H1 (cell line): ENCODE data around the gene SARS2. TPM values are rescaled to one million over a fixed set of nuclear protein-coding genes. Genes with fewer than 3 reads are reported as not detected.

Experiments used
- CTCF ChIA-PET: fragments of 300-600 bp; sonication (Branson Sonifier 250); formaldehyde crosslinking; loops from one replicate; lab custom pipeline; 2021; ENCODE audit not compliant: partially characterized antibody; lab: Charles Lee
- POLR2A ChIA-PET: fragments of 300-600 bp; sonication (Branson Sonifier 250); formaldehyde crosslinking; loops from one replicate; lab custom pipeline; 2021; ENCODE audit warnings: inconsistent platforms; ENCODE audit not compliant: partially characterized antibody; lab: Charles Lee
- DNase-seq, 2 experiments: peaks; one replicate each; pipeline versions ENCODE4 v3.0.0 to v3.0.0-alpha.2; 2010 to 2022; ENCODE audit warnings: low spot score in 2 of 2, low read depth in 1 of 2, mixed read lengths in 1 of 2
- FAIRE-seq: peaks from 2 replicates; lab custom pipeline; 2011; peaks lifted over from hg19 to GRCh38; lab: Jason Lieb, UNC
- H2AFZ ChIP-seq: 2 replicates; pipeline ENCODE4 v1.8.1; 2012; ENCODE audit warnings: low read length, inconsistent platforms
- H2AK5ac ChIP-seq: 2 replicates; pipeline ENCODE4 v1.6.1; 2013; ENCODE audit warnings: low read depth, low read length
- H2BK120ac ChIP-seq: replicated peaks from 2 replicates; pipeline ENCODE3; 2013; ENCODE audit warnings: low read depth, low read length, inconsistent platforms
- H2BK12ac ChIP-seq: 2 replicates; pipeline ENCODE4 v1.6.1; 2013; ENCODE audit warnings: low read depth, low read length
- H2BK15ac ChIP-seq: 2 replicates; pipeline ENCODE4 v1.6.1; 2013; ENCODE audit warnings: low read length
- H2BK20ac ChIP-seq: 2 replicates; pipeline ENCODE4 v1.6.1; 2013; ENCODE audit warnings: low read length
- H2BK5ac ChIP-seq: 2 replicates; pipeline ENCODE4 v1.6.1; 2013; ENCODE audit warnings: low read depth, low read length
- H3K14ac ChIP-seq: 2 replicates; pipeline ENCODE4 v1.6.1; 2013; ENCODE audit warnings: inconsistent platforms; ENCODE audit not compliant: insufficient read length
- H3K18ac ChIP-seq: 2 replicates; pipeline ENCODE4 v1.6.1; 2013; ENCODE audit warnings: low read length; ENCODE audit errors: extremely low read depth
- H3K23ac ChIP-seq: 2 replicates; pipeline ENCODE4 v1.6.1; 2013; ENCODE audit warnings: inconsistent platforms; ENCODE audit not compliant: insufficient read length
- H3K23me2 ChIP-seq: 2 replicates; pipeline ENCODE4 v1.6.1; 2013; ENCODE audit warnings: low read depth, low read length
- H3K27ac ChIP-seq: 2 replicates; pipeline ENCODE4 v1.6.1; 2011; ENCODE audit warnings: low read depth, low read length, inconsistent platforms
- H3K27me3 ChIP-seq, 4 experiments: replicated peaks in 1 of 4; 1 replicate in 1 of 4; 2 replicates in 3 of 4; pipeline versions ENCODE4 v1.6.1 to v1.8.1; 2011 to 2013; ENCODE audit warnings: low read length in 3 of 4, mild to moderate bottlenecking in 3 of 4, inconsistent platforms in 2 of 4, mixed read lengths in 2 of 4, moderate library complexity in 1 of 4; ENCODE audit not compliant: control insufficient read depth in 3 of 4, insufficient read depth in 3 of 4; ENCODE audit errors: extremely low read depth in 1 of 4
- H3K36me3 ChIP-seq, 4 experiments: 2 replicates each; pipeline versions ENCODE4 v1.6.1 to v1.8.1; 2011 to 2013; ENCODE audit warnings: mild to moderate bottlenecking in 4 of 4, low read length in 3 of 4, moderate library complexity in 2 of 4, control low read depth in 1 of 4, inconsistent platforms in 1 of 4; ENCODE audit not compliant: insufficient read depth in 4 of 4, control insufficient read depth in 2 of 4
- H3K4ac ChIP-seq: replicated peaks from 2 replicates; pipeline ENCODE3; 2013; ENCODE audit warnings: low read length, low read depth, mixed read lengths, inconsistent platforms; ENCODE audit not compliant: insufficient read length
- H3K4me1 ChIP-seq, 4 experiments: replicated peaks in 1 of 4; 1 replicate in 1 of 4; 2 replicates in 3 of 4; pipeline versions ENCODE4 v1.6.1 to v1.8.1; 2011 to 2013; ENCODE audit warnings: low read length in 3 of 4, inconsistent platforms in 2 of 4, mixed read lengths in 1 of 4; ENCODE audit not compliant: insufficient read depth in 4 of 4, control insufficient read depth in 3 of 4
- H3K4me2 ChIP-seq, 2 experiments: 2 replicates each; pipeline versions ENCODE4 v1.6.1 to v1.8.1; 2011 to 2013; ENCODE audit warnings: low read depth in 2 of 2, low read length in 2 of 2, control low read depth in 1 of 2, inconsistent platforms in 1 of 2, mild to moderate bottlenecking in 1 of 2; ENCODE audit not compliant: insufficient read depth in 1 of 2
- H3K4me3 ChIP-seq, 4 experiments: fragments of 200-600, 300-600 bp in 1 of 4; sonication (generic), shearing (Covaris generic), sonication (Bioruptor Twin) in 1 of 4; 2 replicates each; pipeline versions ENCODE4 v1.5.1 to v1.8.1; 2011 to 2016; ENCODE audit warnings: low read length in 4 of 4, low read depth in 3 of 4, control low read depth in 2 of 4, inconsistent platforms in 2 of 4, mild to moderate bottlenecking in 2 of 4, mixed read lengths in 1 of 4, moderate library complexity in 1 of 4; ENCODE audit not compliant: insufficient read depth in 2 of 4; ENCODE audit errors: extremely low read depth in 1 of 4
- H3K56ac ChIP-seq: replicated peaks from 2 replicates; pipeline ENCODE3; 2013; ENCODE audit warnings: low read depth, mild to moderate bottlenecking, mixed read lengths, low read length, inconsistent platforms; ENCODE audit not compliant: insufficient read length
- H3K79me1 ChIP-seq: 2 replicates; pipeline ENCODE4 v1.6.1; 2013; ENCODE audit warnings: low read depth, low read length, control low read depth
- H3K79me2 ChIP-seq, 2 experiments: 2 replicates each; pipeline versions ENCODE4 v1.6.1 to v1.8.1; 2012 to 2013; ENCODE audit warnings: low read length in 2 of 2, mild to moderate bottlenecking in 2 of 2, inconsistent platforms in 1 of 2; ENCODE audit not compliant: insufficient read depth in 2 of 2, control insufficient read depth in 1 of 2
- H3K9ac ChIP-seq, 4 experiments: replicated peaks in 1 of 4; 1 replicate in 1 of 4; 2 replicates in 3 of 4; pipeline versions ENCODE4 v1.6.1 to v1.8.1; 2011 to 2013; ENCODE audit warnings: low read depth in 3 of 4, low read length in 3 of 4, control low read depth in 2 of 4, mild to moderate bottlenecking in 2 of 4, moderate library complexity in 2 of 4, inconsistent platforms in 1 of 4; ENCODE audit errors: extremely low read depth in 1 of 4
- H3K9me3 ChIP-seq, 2 experiments: 2 replicates each; pipeline versions ENCODE4 v1.6.1 to v1.8.1; 2012 to 2013; ENCODE audit warnings: mild to moderate bottlenecking in 2 of 2, moderate library complexity in 2 of 2, control low read depth in 1 of 2, inconsistent platforms in 1 of 2, low read depth in 1 of 2, low read length in 1 of 2, mixed read lengths in 1 of 2; ENCODE audit not compliant: insufficient read depth in 2 of 2
- H4K20me1 ChIP-seq, 2 experiments: replicated peaks in 1 of 2; 2 replicates each; pipeline versions ENCODE3 to v1.8.1; 2011 to 2013; ENCODE audit warnings: inconsistent platforms in 2 of 2, low read length in 2 of 2, mild to moderate bottlenecking in 1 of 2; ENCODE audit not compliant: insufficient read depth in 2 of 2, control insufficient read depth in 1 of 2
- H4K5ac ChIP-seq: 2 replicates; pipeline ENCODE4 v1.6.1; 2013; ENCODE audit warnings: low read length, low read depth, mixed read lengths, inconsistent platforms; ENCODE audit not compliant: insufficient read length
- H4K8ac ChIP-seq: 2 replicates; pipeline ENCODE4 v1.8.0; 2013; ENCODE audit warnings: mild to moderate bottlenecking, moderate library complexity, low read length, inconsistent platforms; ENCODE audit not compliant: insufficient read depth; ENCODE audit errors: extremely low read depth
- H4K91ac ChIP-seq: replicated peaks from 2 replicates; pipeline ENCODE3; 2013; ENCODE audit warnings: low read length, mixed read lengths, inconsistent platforms; ENCODE audit not compliant: insufficient read length
- BCL11A ChIP-seq, 2 experiments: IDR thresholded peaks; one replicate each; pipeline ENCODE4 v1.6.1; 2011; ENCODE audit warnings: low read depth in 2 of 2, low read length in 2 of 2, mild to moderate bottlenecking in 2 of 2
- EZH2 ChIP-seq: fragments of 200-600 bp; sonication (generic); IDR thresholded peaks from 2 replicates; pipeline ENCODE4 v1.7.1; 2012; ENCODE audit warnings: low read depth, mild to moderate bottlenecking, moderate library complexity, low read length, inconsistent platforms; ENCODE audit not compliant: severe bottlenecking
- RNF2 ChIP-seq: fragments of 200-900, 300-1000 bp; sonication (generic); IDR thresholded peaks from 2 replicates; pipeline ENCODE4 v1.7.1; 2016; ENCODE audit warnings: borderline replicate concordance, low read depth, mild to moderate bottlenecking, antibody characterized with exemption, low read length; ENCODE audit not compliant: poor library complexity, severe bottlenecking; ENCODE audit errors: missing control alignments
- SUZ12 ChIP-seq: fragments of 200-600 bp; sonication (generic); IDR thresholded peaks from 2 replicates; pipeline ENCODE4 v1.6.1; 2012; ENCODE audit warnings: mild to moderate bottlenecking, inconsistent platforms, low read length, moderate library complexity, mixed read lengths
- TBP ChIP-seq: IDR thresholded peaks from 2 replicates; pipeline ENCODE4 v1.6.1; 2011; ENCODE audit warnings: low read depth, low read length, improper control_type of control experiment
- WGBS, 2 experiments: shearing (Covaris generic) in 1 of 2; methylation state at CpG; one replicate each; pipeline versions ENCODE4 v1.1.6 to v1.1.7; 2013 to 2015; ENCODE audit warnings: low lambda C conversion rate in 2 of 2, mixed read lengths in 2 of 2, inconsistent platforms in 1 of 2, low coverage in 1 of 2, missing lambda C conversion rate in 1 of 2; ENCODE audit not compliant: insufficient replicate concordance in 2 of 2, insufficient coverage in 1 of 2, insufficient read length in 1 of 2; ENCODE audit errors: extremely low coverage in 1 of 2, missing lambda C conversion rate in 1 of 2; 5-methylcytosine and 5-hydroxymethylcytosine counted together
- polyA plus RNA-seq, 7 experiments: library from polyadenylated mRNA; depleted of rRNA in 3 of 7; stranded (reverse) in 5 of 7; unstranded in 2 of 7; fragments of >200 nt in 5 of 7; fragments of 200-250 nt in 2 of 7; gene quantifications; 1 replicate in 5 of 7; 2 replicates in 1 of 7; 4 replicates in 1 of 7; pipeline versions ENCODE4 v1.2.1 to v1.2.3, GENCODE V29; 2011 to 2013; ENCODE audit warnings: missing spikeins in 2 of 7, mixed read lengths in 2 of 7
- total RNA-seq: library from RNA; stranded (reverse); fragmentation: NEBNext Ultra II Directional; extraction: Animal tissue kit (Norgen Biotek cat#: 25700); gene quantifications from 2 replicates; pipeline ENCODE4 v1.2.1, GENCODE V29; 2021

The SARS2 gene
- total and polyA plus RNA-seq, 2 of the 8 experiments (the other 6 are each of a cell fraction or from before 2014, with no cell fraction given): 68.0 to 102 TPM

DNA sequence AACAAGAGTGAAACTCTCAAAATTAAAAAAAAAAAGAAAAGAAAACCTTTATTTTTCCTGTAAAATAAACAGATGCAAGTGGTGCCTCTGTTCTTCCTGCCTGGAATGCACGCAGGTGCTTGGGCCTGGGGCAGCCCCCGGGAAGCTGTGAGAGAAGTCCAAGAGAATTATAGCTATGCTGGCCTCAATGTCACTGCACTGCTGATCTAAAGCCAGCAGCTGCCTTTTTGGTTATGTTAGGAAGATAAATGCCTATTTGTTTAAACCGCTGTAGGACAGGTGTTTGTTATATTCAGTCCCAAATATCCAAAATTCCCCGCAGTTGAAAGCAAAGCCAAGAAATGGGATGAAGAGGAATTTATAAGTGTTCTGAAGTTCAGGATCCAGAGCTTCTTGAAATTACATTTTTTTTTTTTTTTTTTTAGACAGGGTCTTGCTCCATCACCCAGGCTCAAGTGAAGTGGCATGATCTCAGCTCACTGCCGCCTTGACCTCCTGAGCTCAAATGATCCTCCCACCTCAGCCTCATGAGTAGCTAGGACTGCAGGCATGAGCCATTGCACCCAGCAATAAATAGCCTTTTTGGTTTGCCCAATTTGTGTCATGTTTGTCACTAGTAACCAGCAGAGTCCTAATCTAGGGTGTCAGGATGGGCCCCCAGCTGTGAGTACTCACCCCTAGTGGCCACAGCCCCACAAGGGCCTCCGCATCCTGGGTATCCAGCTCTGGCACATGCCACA, 54.7 kb downstream of the SARS2 start:
- H4K8ac ChIP-seq: no peak overlapping the region
- no peak overlapping the region for H3K4me3 ChIP-seq
- TF ChIP-seq EZH2: no peak
- TF ChIP-seq RNF2: no peak
- no peak for TF ChIP-seq TBP
- TF ChIP-seq SUZ12: no peak
- TF ChIP-seq BCL11A (IDR thresholded peaks at IDR 0.05; ENCODE audit: low read depth in 2 of 2, low read length in 2 of 2): no peak
- no peak overlapping the region for H3K23ac ChIP-seq
- no peak overlapping the region for H2BK120ac ChIP-seq
- no peak overlapping the region for H3K4me2 ChIP-seq
- H3K36me3 ChIP-seq: no peaks in the 10 kb centered on the region
- no peak overlapping the region for H3K9ac ChIP-seq
- H4K91ac ChIP-seq: no peak overlapping the region
- no peak overlapping the region for H2BK5ac ChIP-seq
- H2AK5ac ChIP-seq: no peak overlapping the region; the same call in 1 of the 2 replicates
- peaks cover 0 to 10% (median 3%) of the 10 kb centered on the region in 4 experiments; a peak in 6 of 7 replicates for H3K4me1 ChIP-seq
- FAIRE-seq (no peak), DNase-seq (no peak)
- H3K4ac ChIP-seq: no peak overlapping the region
- no peak overlapping the region for H3K14ac ChIP-seq
- no peak overlapping the region for H2AFZ ChIP-seq
- H3K9me3 ChIP-seq: no peaks in the 10 kb centered on the region
- no peak overlapping the region for H2BK20ac ChIP-seq
- H3K27me3 ChIP-seq: peaks cover 0 to under 1% (median under 1%) of the 10 kb centered on the region in 4 experiments; a peak in 2 of 7 replicates
- H2BK15ac ChIP-seq: no peak overlapping the region
- H3K18ac ChIP-seq: no peak overlapping the region
- CTCF ChIA-PET: interaction anchor here (0.7 to 7.0 kb wide), 7 partner anchors 9 to 66 kb away, joined by 3 to 97 read pairs (median 5); partner anchors contain the start of genes MRPS12 and SARS2
- H3K56ac ChIP-seq: no peak overlapping the region
- H3K79me1 ChIP-seq: no peaks in the 10 kb centered on the region
- H4K5ac ChIP-seq: no peak overlapping the region
- H3K79me2 ChIP-seq: no peaks in the 10 kb centered on the region
- no peaks in the 10 kb centered on the region for H3K23me2 ChIP-seq
- POLR2A ChIA-PET: interaction anchor here (1.5 to 6.1 kb wide), 3 partner anchors 24 to 36 kb away, joined by 3 to 35 read pairs (median 13); no protein-coding TSS in a partner anchor
- H3K27ac ChIP-seq: no peak overlapping the region
- WGBS, 2 experiments: 91% methylated on average over 6 of the region's 6 CpGs; no CpG with 5 or more reads in 1 of the 2 experiments
- H2BK12ac ChIP-seq: no peak overlapping the region
- no peaks in the 10 kb centered on the region for H4K20me1 ChIP-seq
